NCI-H2107 treated with DMSO at 0.1 percent for 48 hours (cell line): ENCODE measurements around the gene ATAD3C.
"Not testable (repeated sequence)": the region's sequence is repeated elsewhere in the genome, so short reads cannot be mapped to it uniquely, and the experiment has no call there.

Experiments used
- DNase-seq: peaks from one replicate; lab custom pipeline; 2025; ENCODE audit not compliant: unreplicated experiment; lab: John Stamatoyannopoulos, UW

ATAD3C gene

DNA sequence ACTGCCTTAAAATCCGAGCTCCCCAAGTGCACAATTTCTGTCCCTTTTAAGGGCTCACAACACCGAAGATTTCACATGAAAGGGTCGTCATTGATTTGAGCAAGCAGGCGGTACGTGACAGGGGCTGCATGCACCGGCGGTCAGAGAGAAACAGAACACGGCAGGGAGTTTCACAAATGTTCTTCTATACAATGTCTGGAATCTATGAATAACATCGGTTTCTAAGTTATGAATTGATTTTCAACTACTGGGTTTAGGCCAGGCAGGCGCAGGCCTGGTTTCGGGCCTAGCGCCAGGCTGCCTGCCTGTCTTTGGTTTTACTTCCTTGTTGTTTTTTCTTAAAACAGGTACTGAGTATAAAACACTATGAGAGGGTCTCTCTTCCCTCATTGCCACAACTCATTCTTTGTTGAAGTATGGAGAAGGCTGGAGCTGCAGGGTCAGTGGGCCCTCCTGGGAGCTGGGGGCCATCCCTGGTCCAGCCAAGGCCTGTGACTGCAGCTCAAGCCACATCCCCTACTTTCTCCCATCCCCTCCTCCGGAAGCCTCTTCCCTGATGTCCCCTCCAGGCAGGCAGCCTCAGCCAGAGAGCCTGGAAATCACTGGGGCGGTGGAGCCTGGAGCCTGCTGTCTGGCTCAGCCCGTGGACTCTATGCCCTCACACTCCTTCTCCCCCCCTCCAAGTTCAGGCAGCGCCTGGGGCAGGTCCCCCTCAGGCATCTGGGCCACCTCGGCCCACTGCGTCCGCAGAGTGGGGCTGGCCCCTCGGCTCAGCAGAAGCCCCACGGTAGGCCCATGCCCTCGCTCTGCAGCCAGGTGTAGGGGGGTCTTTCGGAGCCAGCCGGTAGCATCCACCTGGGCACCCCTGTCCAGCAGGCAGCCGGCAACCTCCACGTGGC, 30.8 kb upstream of the ATAD3C start:
- no peak for DNase-seq

DNA sequence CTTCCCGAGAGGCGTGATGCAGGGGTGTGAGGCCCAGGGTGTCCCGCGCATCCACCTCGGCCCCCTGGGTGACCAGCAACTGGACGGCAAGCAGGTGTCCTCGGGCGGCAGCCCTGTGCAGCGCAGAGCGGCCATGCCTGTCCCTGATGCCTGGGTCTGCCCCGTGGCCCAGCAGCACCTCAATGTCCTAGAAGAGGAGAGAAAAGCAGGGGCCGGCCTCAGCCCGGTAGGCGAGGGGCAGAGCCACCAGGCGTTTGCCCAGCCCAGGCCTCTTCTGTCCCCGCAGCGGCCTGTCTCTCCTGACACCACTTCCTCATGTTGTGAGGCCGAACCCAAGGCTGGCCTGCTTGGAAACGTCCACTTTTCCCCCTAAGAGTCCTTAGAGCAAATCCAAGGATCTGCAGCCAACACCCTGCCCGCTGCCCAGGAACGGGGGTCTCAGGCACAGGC, 30.1 kb upstream of the ATAD3C start:
- no peak for DNase-seq

DNA sequence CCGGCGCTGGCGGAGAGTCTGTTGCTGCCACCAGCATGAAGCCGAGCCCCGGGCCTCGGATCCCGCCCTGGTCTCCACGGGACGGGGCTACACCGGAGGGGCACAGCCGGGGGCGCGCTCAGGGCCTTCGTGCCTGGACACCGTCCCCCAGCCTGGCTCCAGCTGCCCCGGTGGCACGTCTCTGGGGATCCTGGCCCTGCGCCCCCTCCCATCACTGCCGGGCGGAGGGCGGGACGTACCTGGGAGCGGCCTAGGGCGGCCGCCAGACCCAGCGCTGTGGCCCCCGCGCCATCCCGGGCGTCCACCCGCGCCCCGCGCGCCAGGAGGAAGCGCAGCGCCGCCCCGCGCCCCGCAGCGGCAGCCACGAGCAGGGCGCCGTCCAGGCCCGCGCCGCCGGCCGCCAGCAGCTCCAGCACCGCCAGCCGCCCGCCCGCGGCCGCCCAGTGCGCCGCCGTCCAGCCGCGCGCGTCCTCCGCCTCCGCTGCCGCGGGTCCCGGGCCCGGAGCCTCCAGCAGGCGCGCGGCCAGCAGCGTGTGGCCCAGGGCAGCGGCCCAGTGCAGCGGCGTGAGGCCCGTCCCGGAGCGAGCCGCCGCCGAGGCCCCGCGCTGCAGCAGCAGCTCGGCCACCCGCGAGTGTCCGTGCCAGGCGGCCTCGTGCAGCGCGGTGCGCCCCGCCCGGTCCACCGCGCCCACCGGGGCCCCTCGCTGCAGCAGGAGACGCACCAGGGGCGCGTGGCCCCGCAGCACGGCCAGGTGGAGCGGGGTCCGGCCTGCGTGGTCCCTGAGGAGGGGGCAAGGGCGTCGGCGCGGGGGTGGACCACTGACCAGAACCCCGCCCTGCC, 29.5 kb upstream of the ATAD3C start:
- no peak for DNase-seq

DNA sequence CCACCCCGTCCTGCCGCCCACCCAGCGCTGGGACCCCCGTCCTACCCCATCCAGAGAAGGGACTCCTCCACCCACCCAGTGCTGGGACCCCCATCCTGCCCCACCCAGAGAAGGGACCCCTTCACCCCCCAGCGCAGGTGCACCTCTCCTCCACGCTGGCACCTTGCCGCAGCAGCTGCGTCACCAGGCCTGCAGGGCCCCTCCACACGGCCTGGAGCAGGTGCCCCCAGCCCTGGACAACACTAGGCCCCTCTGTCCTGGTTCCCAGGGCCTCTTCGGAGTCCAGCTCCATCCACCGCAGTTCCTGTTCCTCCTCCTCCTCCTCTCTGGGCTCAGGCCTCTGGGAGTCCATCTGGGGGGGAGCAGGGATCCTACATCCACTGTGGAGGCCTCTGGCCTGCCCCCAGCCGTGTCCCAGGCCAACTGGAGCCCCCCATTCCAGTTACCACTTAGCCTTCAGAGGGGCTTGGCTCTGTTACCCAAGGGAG, 28.8 kb upstream of the ATAD3C start:
- no peak for DNase-seq

DNA sequence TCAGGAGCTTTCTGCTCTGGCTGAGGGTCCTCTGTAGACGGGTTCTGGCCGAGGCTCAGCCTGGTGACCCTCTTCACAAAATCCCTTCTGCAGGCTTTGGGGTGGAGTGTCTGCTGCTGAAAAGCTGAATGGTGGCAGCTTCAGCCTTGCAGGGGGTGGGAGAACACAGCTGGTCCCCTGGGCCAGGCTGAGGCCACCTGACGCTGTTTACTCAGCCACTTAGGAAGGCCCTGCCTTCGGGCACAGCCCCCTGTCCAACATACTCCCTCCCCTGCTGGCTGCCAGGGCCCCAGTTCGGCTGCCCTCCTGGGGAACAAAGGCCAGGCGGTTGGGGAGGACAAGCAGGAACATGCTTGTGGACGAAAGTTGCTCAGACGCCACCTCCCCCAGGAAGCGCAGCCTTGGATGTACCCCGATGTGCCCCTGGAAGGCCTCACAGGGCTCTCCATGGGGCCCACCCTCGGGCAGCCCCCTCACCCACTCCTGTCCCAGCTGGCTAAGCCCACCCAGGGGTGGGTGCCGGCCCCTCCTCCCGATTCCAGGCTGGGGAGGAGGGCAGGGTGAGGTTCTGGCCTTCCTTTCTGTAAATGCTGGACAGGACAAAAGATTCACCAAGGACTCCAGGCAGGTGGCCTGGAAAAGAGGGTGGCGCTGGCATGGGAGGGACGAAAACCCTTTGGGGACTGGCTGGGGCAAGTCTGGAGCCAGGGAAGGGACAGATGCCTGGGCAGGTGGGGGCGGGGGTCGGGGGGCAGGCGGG, 28.2 kb upstream of the ATAD3C start, which contains the start of gene ANKRD65:
Gene ANKRD65, minus strand, starts transcription at position 130 of the 760 bp plus-strand sequence. CDS start 271 bp downstream, outside the sequence.
- no peak for DNase-seq

DNA sequence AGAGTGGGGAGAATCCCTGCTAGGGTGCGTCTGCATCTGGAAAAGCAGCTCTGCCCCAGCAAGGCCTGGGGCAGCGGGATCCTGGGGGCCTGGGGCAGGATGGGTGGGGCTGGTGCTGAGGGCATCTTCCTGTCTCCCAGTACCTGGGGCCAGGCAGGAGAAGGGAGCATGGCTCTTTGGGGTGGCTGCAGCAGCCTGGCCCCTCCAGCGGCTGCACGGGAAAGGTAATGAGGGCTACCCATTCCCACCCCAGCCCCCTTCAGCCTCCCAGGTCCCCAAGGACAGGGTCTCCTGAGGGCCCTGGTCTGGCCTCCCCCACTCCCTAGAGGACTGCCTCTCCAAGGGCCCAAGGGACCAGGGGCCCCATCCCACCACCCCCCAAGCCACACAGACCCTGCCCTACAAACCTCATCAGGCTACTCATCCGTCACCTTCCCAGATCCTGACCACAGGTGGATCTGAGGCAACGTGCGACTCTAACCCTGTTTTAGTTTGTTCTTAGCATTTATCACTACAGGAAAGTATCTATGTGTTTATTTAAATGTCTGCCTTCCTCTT, 27.5 kb upstream of the ATAD3C start:
- no peak for DNase-seq

DNA sequence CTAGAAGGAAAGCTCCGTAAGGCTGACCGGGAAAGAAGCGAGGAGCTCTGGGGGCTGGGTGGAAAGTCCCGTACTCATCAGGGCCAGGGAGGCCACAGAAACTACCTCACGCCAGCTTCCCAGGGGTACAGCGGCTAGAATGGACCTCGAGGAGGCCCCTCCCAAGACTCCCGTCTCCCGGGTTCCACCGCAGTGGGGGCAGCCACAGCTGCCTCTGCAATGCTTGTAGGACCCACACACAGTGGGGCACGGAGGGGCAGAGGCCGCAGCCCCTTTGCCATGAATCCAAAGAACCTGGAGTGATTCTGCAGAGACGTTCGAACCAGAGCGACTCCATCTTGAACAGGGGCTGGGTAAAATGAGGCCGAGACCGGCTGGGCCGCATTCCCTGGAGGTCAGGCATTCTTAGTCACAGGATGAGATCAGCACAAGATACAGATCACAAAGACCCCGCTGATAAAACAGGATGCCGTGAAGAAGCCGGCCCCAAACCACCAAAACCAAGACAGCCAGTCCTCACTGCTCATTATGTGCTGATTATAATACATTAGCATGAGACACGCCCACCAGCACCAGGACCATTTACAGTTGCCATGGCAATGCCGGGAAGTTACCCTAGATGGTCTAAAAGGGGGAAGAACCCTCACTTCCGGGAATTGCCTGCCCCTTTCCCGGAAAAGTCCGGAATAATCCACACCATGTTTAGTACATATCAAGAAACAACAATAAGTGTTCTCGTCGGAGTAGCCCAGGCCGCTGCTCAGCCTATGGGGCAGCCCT, 26.8 kb upstream of the ATAD3C start:
- no peak for DNase-seq

DNA sequence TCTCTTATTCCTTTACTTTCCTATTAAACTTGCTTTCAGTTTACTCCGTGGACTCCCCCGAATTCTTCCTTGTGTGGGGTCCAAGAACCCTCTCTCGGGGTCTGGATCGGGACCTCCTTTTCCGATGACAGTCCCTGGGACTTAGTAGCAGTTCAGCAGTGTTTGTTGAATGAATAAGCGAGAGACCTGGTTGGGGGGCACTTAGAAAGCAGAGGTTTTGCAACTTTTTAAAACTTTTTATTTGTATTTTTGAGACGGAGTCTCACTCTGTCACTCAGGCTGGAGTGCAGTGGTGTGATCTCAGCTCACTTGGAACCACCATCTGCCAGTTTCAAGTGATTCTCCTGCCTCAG, 26.3 kb upstream of the ATAD3C start:
- no peak for DNase-seq

DNA sequence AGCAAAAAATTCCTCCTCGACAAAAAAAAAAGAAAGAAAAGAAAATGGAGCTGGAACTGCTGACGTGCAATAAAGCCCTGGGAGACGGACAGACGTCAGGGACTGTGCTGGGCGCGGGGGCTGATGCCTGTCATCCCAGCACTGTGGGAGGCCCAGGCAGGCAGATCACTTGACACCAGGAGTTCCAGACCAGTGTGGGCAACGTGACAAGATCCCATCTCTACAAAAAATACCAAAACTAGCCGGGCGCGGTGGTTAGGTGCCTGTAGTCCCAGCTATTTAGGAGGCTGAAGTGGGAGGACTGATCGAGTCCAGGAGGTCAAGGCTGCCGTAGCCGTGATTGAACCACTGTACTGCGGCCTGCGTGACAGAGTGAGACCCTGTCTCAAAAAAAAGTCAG, 24.8 kb upstream of the ATAD3C start:
- no peak for DNase-seq

DNA sequence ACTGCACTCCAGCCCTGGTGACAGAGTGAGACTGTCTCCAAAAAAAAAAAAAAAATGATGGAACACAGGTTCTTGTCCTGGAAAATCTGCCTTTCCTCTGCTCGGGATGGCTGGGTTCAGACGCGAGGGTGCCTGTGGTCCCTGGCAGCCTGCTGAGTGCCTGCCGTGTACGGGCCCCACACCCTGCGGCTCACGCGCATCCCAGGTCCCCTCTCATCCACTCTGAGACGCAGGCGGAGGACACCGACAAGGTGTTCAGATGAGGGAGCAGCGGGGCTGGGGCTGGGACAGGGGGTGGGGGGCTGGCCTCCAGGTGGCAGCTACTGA, 24.1 kb upstream of the ATAD3C start:
- DNase-seq: no peak

DNA sequence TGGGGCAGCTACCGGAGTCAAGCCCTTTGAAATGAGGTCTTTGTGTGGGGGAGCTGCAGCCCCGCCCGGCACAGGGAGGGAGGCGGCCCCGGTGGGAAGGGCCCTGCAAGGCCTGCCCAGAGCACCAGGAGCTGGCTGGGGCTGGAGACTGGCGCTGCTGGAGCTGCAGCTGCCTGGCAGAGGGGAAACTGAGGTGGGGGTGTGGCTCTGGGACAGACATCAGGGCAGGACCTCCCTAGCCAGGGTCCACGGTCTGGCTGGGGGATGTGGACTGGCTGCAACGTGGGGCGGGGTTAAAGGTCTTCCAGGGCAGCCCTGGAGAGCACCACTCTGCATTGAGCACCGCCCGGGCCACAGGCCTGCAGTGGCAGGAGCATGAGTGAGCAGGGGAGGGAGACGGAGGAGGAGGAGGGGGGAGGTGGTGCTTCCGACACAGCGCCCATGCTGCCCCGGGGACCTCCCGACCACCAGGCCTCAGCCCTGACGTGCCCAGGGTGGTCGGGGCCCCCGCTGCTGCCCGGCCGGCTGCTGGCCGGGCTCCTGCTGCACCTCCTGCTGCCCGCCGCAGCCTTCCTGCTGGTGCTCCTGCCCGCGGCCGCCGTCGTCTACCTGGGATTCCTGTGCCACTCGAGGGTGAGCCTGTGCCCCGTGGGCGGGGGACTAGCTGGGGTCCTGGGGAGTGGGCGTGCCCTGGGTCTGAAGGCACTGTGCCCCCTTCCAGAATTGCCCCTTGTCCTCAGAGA, 23.6 kb upstream of the ATAD3C start:
- DNase-seq: no peak

DNA sequence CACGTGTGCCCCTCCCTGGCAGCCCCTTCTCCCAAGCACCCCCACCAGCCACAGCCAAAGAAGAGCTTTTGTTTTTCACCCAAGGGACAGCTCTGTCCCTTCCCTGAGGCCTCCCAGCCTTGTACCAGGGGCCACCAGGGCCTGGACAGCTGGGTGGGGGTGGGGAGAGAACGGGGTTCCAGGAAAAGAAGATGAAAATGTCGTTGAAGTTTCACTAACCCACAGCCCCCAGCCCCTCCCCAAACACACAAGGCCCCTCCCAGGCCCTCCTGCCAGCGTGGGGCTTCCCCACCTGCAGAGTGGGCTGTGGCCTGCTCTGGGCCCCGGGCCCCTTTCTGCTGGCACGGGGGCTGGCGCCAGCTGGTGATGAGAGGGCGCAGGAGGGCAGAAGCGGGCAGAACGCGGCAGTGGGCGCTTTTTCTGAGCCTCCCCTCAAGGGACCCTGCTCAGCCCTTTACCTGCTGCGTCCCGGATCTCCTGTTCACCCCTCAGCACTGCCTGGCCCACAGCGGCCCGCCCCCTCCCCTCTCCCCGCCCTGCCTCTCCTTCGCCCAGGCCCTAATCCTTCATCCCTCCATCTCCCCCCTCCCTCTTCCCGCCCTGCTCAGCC, 22.9 kb upstream of the ATAD3C start:
- DNase-seq: no peak

DNA sequence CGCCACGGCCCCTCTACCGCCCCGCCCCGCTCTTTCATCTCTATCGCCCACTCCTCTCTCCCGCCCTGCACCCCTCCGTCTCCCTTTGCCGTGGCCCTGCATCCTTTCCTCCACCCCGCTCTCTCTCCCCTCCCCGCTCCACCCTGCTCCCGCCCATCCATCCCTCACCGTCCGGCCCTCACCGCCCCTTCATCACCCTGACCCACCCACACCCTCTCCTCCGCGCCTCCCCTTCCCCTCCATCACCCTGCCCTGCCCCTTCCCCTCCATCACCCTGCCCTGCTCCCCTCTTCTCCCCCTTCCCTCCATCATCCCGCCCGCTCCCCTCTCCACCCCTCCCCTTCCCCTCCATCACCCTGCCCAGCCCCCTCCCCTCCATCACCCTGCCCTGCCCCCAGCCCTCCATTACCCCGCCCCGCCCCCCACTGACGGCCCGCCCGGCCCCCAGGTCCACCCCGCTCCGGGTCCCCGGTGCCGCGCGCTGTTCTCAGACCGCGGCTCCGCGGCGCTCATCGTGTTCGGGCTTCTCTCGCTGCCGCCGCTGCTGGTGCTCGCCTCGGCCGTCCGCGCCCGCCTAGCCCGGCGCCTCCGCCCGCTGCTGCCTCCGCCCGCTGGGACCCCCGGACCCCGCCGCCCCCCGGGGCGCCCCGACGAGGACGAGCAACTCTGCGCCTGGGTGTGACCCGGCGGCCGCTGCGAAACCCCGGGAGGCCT, 22.2 kb upstream of the ATAD3C start:
- no peak for DNase-seq

DNA sequence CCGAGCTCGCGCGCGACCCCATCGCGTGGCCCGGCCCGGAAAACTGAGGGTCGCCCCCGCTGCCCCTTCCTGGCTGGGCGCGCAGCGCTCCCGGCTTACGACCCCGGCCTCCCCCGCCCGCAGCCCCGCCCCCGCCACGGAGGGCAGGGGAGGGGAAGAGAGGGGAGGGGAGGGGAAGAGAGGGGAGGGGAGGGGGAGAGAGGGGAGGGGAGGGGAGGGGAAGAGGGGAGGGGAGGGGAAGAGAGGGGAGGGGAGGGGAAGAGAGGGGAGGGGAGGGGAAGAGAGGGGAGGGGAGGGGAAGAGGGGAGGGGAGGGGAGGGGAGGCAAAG, 21.7 kb upstream of the ATAD3C start:
- DNase-seq: no peak

DNA sequence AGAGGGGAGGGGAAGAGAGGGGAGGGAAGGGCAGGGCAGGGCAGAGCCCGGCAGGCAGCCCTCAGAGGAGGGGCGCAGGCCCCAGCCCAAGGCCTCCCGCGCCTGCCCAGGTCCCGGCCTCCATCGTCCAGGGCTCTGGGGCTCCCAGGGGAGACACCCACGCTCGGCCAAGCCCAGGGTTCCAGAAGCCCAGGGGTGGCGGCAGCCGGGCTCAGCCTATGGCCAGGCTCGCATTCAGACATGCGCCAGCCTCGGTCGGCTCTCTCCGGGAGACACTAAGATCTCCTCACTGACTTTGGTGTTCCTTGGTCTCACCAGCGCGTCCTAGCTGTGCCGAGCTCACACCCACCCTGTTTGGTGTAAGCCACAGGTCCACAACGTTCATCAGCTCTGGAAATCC, 21.3 kb upstream of the ATAD3C start:
- DNase-seq: no peak

DNA sequence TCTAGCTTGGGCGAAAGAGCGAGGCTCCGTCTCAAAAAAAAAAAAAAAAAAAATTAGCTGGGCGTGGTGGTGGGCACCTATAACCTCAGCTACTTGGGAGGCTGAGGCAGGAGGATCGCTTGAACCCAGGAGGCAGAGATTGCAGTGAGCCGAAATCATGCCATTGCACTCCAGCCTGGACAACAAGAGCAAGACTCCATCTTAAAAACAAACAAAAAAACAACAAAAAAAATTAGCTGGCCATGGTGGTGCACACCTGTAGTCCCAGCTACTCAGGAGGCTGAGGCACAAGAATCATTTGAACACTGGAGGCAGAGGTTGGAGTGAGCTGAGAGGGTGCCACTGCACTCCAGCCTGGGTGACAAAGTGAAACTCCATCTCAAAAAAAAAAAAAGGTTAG, 20.5 kb upstream of the ATAD3C start:
- DNase-seq: not testable (repeated sequence)

DNA sequence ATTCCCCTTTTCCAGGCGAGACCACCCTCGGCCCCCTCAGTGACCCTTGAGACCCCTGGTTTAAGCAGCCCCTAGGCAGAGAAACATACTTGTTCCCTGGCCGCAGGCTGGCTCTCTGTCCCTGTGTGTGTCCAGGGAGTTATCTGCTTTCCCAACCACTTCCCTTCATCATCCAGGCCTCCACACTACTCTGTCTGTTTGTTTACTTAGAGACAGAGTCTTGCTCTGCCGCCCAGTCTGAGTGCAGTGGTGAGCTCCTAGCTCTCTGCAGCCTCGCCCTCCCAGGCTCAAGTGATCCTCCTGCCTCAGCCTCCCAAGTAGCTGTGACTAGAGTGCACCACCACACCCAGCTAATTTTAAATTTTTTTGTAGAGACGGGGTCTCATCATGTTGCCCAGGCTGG, 19.8 kb upstream of the ATAD3C start:
- no peak for DNase-seq

DNA sequence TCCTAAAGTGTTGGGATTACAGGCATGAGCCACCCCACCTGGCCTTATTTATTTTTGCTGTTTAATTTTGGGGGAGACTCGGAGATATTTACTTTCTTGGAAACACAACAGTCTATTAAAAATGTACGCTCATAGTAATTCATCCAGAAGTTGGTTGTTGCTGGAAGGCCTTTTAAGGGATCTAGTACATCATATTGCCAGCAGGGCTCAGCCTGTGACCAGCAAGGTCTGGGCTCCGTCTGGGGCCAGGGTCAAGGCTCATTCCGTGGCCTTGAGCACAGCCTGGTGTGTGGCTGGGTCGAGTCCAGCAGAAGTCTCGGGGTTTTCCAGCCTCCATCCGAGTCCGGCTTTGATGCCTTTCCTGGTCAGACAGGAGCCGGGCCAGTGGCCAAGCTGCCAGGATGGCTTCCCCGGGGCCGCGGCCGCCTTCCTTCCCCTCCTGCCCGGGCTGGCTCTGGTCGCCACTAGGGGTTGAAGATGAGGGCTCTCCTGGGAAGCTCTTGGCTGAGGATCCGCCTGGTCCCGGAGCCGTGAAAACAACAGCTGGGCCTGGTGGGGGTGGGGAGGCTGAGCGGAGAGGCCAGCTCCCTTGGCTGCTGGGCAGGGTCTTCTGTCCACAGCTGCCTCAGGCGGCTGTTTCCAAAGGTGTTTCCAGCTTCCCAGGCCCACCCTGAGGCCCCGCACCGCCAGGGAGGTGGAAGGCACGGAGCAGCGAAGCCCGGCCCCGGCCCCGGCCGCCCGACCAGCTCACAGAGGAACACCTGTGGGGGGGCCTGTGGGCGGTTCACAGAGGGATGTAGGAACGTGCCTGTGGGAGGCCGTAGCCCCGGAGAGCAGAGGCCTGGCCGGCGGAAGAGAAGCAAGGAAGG, 19.1 kb upstream of the ATAD3C start:
- DNase-seq: no peak
